Kidney (tissue), 14 donors: ENCODE measurements around the gene PDLIM3. TPM values are rescaled to one million over a fixed set of nuclear protein-coding genes. Genes with fewer than 3 reads are reported as not detected.
"Not testable (repeated sequence)": the region's sequence is repeated elsewhere in the genome, so short reads cannot be mapped to it uniquely, and the experiment has no call there.

ENCODE experiments used
- DNase-seq, 5 donors: peaks; one replicate each; pipeline ENCODE4 v3.0.0-alpha.2; 2013 to 2020
- FAIRE-seq: peaks from 2 replicates; lab custom pipeline; 2012; peaks lifted over from hg19 to GRCh38; lab: Jason Lieb, UNC
- H3K27ac ChIP-seq, 2 donors: one replicate each; pipeline ENCODE4 v1.7.0; 2013; ENCODE audit warnings: low read depth in 2 of 2, low read length in 2 of 2, inconsistent platforms in 1 of 2
- H3K27me3 ChIP-seq: one replicate; pipeline ENCODE4 v1.7.1; 2013; ENCODE audit warnings: low read length, inconsistent platforms; ENCODE audit not compliant: control insufficient read depth, insufficient read depth
- H3K36me3 ChIP-seq, 3 donors: one replicate each; pipeline versions ENCODE4 v1.7.0 to v1.7.1; 2013; ENCODE audit warnings: low read length in 3 of 3, control low read depth in 1 of 3, inconsistent platforms in 1 of 3; ENCODE audit not compliant: insufficient read depth in 3 of 3, control insufficient read depth in 2 of 3
- H3K4me1 ChIP-seq, 3 donors: one replicate each; pipeline versions ENCODE4 v1.7.0 to v1.7.1; 2013; ENCODE audit warnings: low read length in 3 of 3, inconsistent platforms in 1 of 3, low read depth in 1 of 3; ENCODE audit not compliant: control insufficient read depth in 2 of 3, insufficient read depth in 2 of 3
- H3K4me3 ChIP-seq, 3 donors: one replicate each; pipeline versions ENCODE4 v1.7.0 to v1.8.1; 2013; ENCODE audit warnings: low read length in 3 of 3, control low read depth in 1 of 3, inconsistent platforms in 1 of 3
- H3K9ac ChIP-seq, 3 donors: one replicate each; pipeline versions ENCODE4 v1.7.0 to v1.7.1; 2013; ENCODE audit warnings: low read length in 3 of 3, control low read depth in 1 of 3, inconsistent platforms in 1 of 3
- H3K9me3 ChIP-seq, 3 donors: one replicate each; pipeline versions ENCODE4 v1.7.0 to v1.7.1; 2013; ENCODE audit warnings: low read length in 3 of 3, control low read depth in 1 of 3, inconsistent platforms in 1 of 3; ENCODE audit not compliant: control insufficient read depth in 2 of 3, insufficient read depth in 1 of 3
- intact Hi-C: fragments of 100-400 bp; cut with DNase I; formaldehyde crosslinking; loops from one replicate; pipeline ENCODE4 v1.11.1; 2022
- polyA plus RNA-seq: library from polyadenylated mRNA; stranded (reverse); fragments of 350-450 nt; fragmentation: Illumina TruSeq; extraction: RNeasy Lipid Tissue Mini Kit (QIAGEN cat#74804); gene quantifications from one replicate; pipeline ENCODE4 v1.2.3, GENCODE V29; 2014; ENCODE audit warnings: low read depth, low replicate concordance; ENCODE audit not compliant: insufficient read depth
- total RNA-seq: library from RNA; stranded (reverse); fragmentation: NEBNext Ultra II Directional; extraction: Animal tissue kit (Norgen Biotek cat#: 25700); gene quantifications from one replicate; pipeline ENCODE4 v1.2.1, GENCODE V29; 2021
- TF ChIP-seq, protein P1 (sequence below): IDR thresholded peaks from 3 replicates; pipeline ENCODE4 v1.5.1; 2012; ENCODE audit warnings: mild to moderate bottlenecking, moderate library complexity, borderline replicate concordance; ENCODE audit not compliant: insufficient read depth; ENCODE audit errors: extremely low read depth
- donor health status: control.
- donor health status: control.
- donor health status: control.
- donor health status: control.
- donor health status: control.
- donor health status: DM: yes; HTN: yes; CAD: no.
- donor health status: Normal renal cell carcinoma (clear cell type).

PDLIM3 gene
- total and polyA plus RNA-seq, 2 donors from 2014 or later: 10.8 to 19.6 TPM

DNA sequence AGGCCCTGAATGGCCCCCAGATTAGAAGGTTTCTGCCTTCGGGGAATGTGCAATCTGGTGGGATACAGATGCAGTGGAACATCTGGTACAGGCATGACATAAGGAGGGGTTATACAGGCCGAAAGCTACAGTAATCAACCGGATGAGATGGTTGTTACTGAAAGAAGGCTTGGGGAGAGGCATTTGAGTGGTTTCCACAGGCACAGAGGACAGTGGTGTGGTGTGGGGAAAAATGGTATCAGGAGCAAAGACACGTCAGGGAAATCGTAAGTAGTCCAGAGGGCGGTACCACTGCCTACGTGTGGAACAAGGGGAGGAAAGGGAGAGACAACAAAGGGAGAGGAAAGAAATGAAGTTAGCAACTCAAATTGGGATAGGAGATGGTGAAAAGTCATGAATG, 3.0 kb downstream of the PDLIM3 start:
- TF ChIP-seq, protein P1, sequence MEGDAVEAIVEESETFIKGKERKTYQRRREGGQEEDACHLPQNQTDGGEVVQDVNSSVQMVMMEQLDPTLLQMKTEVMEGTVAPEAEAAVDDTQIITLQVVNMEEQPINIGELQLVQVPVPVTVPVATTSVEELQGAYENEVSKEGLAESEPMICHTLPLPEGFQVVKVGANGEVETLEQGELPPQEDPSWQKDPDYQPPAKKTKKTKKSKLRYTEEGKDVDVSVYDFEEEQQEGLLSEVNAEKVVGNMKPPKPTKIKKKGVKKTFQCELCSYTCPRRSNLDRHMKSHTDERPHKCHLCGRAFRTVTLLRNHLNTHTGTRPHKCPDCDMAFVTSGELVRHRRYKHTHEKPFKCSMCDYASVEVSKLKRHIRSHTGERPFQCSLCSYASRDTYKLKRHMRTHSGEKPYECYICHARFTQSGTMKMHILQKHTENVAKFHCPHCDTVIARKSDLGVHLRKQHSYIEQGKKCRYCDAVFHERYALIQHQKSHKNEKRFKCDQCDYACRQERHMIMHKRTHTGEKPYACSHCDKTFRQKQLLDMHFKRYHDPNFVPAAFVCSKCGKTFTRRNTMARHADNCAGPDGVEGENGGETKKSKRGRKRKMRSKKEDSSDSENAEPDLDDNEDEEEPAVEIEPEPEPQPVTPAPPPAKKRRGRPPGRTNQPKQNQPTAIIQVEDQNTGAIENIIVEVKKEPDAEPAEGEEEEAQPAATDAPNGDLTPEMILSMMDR: no peak
- Histone ChIP-seq H3K4me1 (peaks cover 0 to 6% (median 0%) of the 10 kb centered on the region in 3 donors), H3K36me3 (no peaks in the 10 kb centered on the region), H3K4me3 (no peak overlapping the region), H3K9ac (no peak overlapping the region), H3K9me3 (no peaks in the 10 kb centered on the region), H3K27me3 (peaks cover 3% of the 10 kb centered on the region), H3K27ac (no peak overlapping the region)
- intact Hi-C loops: no loop called here
- no peak for FAIRE-seq
- no peak for DNase-seq

DNA sequence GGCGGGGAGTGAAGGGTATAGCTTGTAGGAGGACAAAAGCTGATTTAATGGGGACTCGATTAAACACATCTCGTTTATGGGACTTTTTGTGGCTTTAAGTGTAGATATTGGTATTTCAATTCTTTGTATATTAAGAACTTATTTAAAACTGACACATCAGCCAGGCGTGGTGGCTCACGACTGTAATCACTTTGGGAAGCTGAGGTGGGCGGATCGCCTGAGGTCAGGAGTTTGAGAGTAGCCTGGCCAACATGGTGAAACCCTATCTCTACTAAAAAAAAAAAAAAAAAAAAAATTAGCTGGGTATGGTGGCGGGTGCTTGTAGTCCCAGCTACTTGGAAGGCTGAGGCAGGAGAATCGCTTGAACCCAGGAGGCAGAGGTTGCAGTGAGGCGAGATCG, 3.7 kb downstream of the PDLIM3 start:
- H3K9ac ChIP-seq, H3K27ac ChIP-seq, DNase-seq, FAIRE-seq, H3K36me3 ChIP-seq, H3K4me3 ChIP-seq, H3K9me3 ChIP-seq, H3K4me1 ChIP-seq, intact Hi-C loops, H3K27me3 ChIP-seq: not testable (repeated sequence)

- DNase-seq: no peak
Measured at GRCh38 chr4:185529413-185529812, 5.9 kb downstream of the PDLIM3 start.

GRCh38 chr4:185524888-185525863, 10.1 kb downstream of the PDLIM3 start:
- peaks cover 0 to 8% (median 3%) of the 10 kb centered on the region in 3 donors for H3K9me3 ChIP-seq
- no peaks in the 10 kb centered on the region for H3K36me3 ChIP-seq
- FAIRE-seq (no peak), DNase-seq (peak in 1 of 5 donors; percentile 51)
- intact Hi-C loops: no loop called here
- H3K4me1 ChIP-seq: no peaks in the 10 kb centered on the region
- TF ChIP-seq, protein P1: no peak
- H3K4me3 ChIP-seq: no peak overlapping the region
- no peak overlapping the region for H3K9ac ChIP-seq
- H3K27me3 ChIP-seq: no peaks in the 10 kb centered on the region
- no peak overlapping the region for H3K27ac ChIP-seq

More at GRCh38 chr4:185529413-185529812, 5.9 kb downstream of the PDLIM3 start:
- intact Hi-C loops: no loop called here
- FAIRE-seq: no peak
- peaks cover 0 to 8% (median 3%) of the 10 kb centered on the region in 3 donors for H3K9me3 ChIP-seq
- no peaks in the 10 kb centered on the region for H3K4me1 ChIP-seq
- H3K27ac ChIP-seq: no peak overlapping the region
- H3K36me3 ChIP-seq: no peaks in the 10 kb centered on the region
- H3K9ac ChIP-seq: no peak overlapping the region
- no peak overlapping the region for H3K4me3 ChIP-seq
- TF ChIP-seq, protein P1: no peak
- peaks cover under 1% of the 10 kb centered on the region for H3K27me3 ChIP-seq
